Fibroblast of upper back skin (primary cell): Measurements from ENCODE around the gene TKTL1.
A peak's percentile ranks its signal among the peaks of the same experiment; 100 is the strongest.

Experiments
- DNase-seq: peaks from one replicate; pipeline ENCODE4 v3.0.0-alpha.2; 2013

The TKTL1 gene

GRCh38 chrX:154365052-154365600 is 69.5 kb downstream of the TKTL1 start:
- no peak for DNase-seq

- no peak for DNase-seq
Measured at GRCh38 chrX:154365997-154366665, 70.5 kb downstream of the TKTL1 start.

- no peak for DNase-seq
Measured at GRCh38 chrX:154366666-154367055, 71.1 kb downstream of the TKTL1 start.

GRCh38 chrX:154367474-154368308 is 72.1 kb downstream of the TKTL1 start:
- DNase-seq, result no peak

- peak; percentile 91 for DNase-seq
Measured at GRCh38 chrX:154368630-154369448, 73.2 kb downstream of the TKTL1 start.

GRCh38 chrX:154369449-154370299 is 74.1 kb downstream of the TKTL1 start:
- peak; percentile 96 for DNase-seq

GRCh38 chrX:154370300-154371016 is 74.9 kb downstream of the TKTL1 start:
- DNase-seq, result no peak

- DNase-seq, result peak; percentile 95
Measured at GRCh38 chrX:154371017-154371788, 75.6 kb downstream of the TKTL1 start.

- no peak for DNase-seq
Measured at GRCh38 chrX:154371789-154372300, 76.2 kb downstream of the TKTL1 start.

GRCh38 chrX:154372612-154373022 is 77.0 kb downstream of the TKTL1 start:
- peak; percentile 58 for DNase-seq

GRCh38 chrX:154373340-154374306 is 78.0 kb downstream of the TKTL1 start:
- peak; percentile 90 for DNase-seq

- DNase-seq, result peak; percentile 53
Measured at GRCh38 chrX:154374313-154375155, 78.9 kb downstream of the TKTL1 start, which contains the start of gene FLNA. Gene FLNA (minus strand): TSS chrX:154374634. CDS start chrX:154371245, 3,389 bp downstream.

- DNase-seq, result no peak
Measured at GRCh38 chrX:154375156-154375504, 79.5 kb downstream of the TKTL1 start.

- DNase-seq, result peak; percentile 52
Measured at GRCh38 chrX:154376774-154377173, 81.2 kb downstream of the TKTL1 start.

- peak; percentile 50 for DNase-seq
Measured at GRCh38 chrX:154378059-154378798, 82.6 kb downstream of the TKTL1 start.

- peak; percentile 98 for DNase-seq
Measured at GRCh38 chrX:154378799-154379568, 83.4 kb downstream of the TKTL1 start, which contains the start of gene EMD. Gene EMD (plus strand): TSS chrX:154379295. CDS start chrX:154379485, 190 bp downstream.
